Osteoblast (primary cell): ENCODE data around the gene LITAFD. TPM values are rescaled to one million over a fixed set of nuclear protein-coding genes. Genes with fewer than 3 reads are reported as not detected.

Experiments used
- DNase-seq: peaks from one replicate; pipeline ENCODE4 v3.0.0; 2011; ENCODE audit warnings: low spot score, mixed read lengths; ENCODE audit not compliant: insufficient read length; ENCODE audit errors: missing footprints
- H2AFZ ChIP-seq: 2 replicates; pipeline ENCODE4 v1.6.0; 2011; ENCODE audit warnings: mild to moderate bottlenecking, low read length
- H3K27ac ChIP-seq: 2 replicates; pipeline ENCODE4 v1.5.1; 2011; ENCODE audit warnings: mild to moderate bottlenecking, low read depth, low read length, moderate library complexity
- H3K27me3 ChIP-seq: 2 replicates; pipeline ENCODE4 v1.6.0; 2012; ENCODE audit warnings: mild to moderate bottlenecking, control low read depth, inconsistent platforms, low read length, moderate library complexity; ENCODE audit not compliant: insufficient read depth
- H3K36me3 ChIP-seq: 2 replicates; pipeline ENCODE4 v1.5.1; 2011; ENCODE audit warnings: mild to moderate bottlenecking, low read length, control low read depth, moderate library complexity; ENCODE audit not compliant: insufficient read depth
- H3K4me1 ChIP-seq: 2 replicates; pipeline ENCODE4 v1.5.1; 2011; ENCODE audit warnings: mild to moderate bottlenecking, low read length, control low read depth, moderate library complexity; ENCODE audit not compliant: insufficient read depth
- H3K4me2 ChIP-seq: 2 replicates; pipeline ENCODE4 v1.6.0; 2011; ENCODE audit warnings: mild to moderate bottlenecking, low read length; ENCODE audit not compliant: insufficient read depth
- H3K4me3 ChIP-seq: fragments of 200-600 bp; sonication (generic); 3 replicates; pipeline ENCODE4 v1.5.1; 2012; ENCODE audit warnings: mild to moderate bottlenecking, low read length, inconsistent platforms; ENCODE audit not compliant: insufficient read depth
- H3K79me2 ChIP-seq: 2 replicates; pipeline ENCODE4 v1.6.0; 2012; ENCODE audit warnings: mild to moderate bottlenecking, low read length, control low read depth, inconsistent platforms; ENCODE audit not compliant: insufficient read depth
- H3K9me3 ChIP-seq: 2 replicates; pipeline ENCODE4 v1.5.1; 2011; ENCODE audit warnings: low read depth, low read length, control low read depth
- H4K20me1 ChIP-seq: 2 replicates; pipeline ENCODE4 v1.6.0; 2012; ENCODE audit warnings: mild to moderate bottlenecking, low read length, control low read depth; ENCODE audit not compliant: insufficient read depth
- total RNA-seq: library from RNA; depleted of rRNA; stranded (reverse); fragments of >200 nt; gene quantifications from 2 replicates; pipeline ENCODE4 v1.2.3, GENCODE V29; 2012
- TF ChIP-seq, protein P1 (sequence below): IDR thresholded peaks from 2 replicates; pipeline ENCODE4 v1.5.1; 2011; ENCODE audit warnings: mild to moderate bottlenecking, low read depth, low read length, moderate library complexity; ENCODE audit errors: extremely low read depth

The LITAFD gene
- total RNA-seq, 1 donor, result not detected

DNA sequence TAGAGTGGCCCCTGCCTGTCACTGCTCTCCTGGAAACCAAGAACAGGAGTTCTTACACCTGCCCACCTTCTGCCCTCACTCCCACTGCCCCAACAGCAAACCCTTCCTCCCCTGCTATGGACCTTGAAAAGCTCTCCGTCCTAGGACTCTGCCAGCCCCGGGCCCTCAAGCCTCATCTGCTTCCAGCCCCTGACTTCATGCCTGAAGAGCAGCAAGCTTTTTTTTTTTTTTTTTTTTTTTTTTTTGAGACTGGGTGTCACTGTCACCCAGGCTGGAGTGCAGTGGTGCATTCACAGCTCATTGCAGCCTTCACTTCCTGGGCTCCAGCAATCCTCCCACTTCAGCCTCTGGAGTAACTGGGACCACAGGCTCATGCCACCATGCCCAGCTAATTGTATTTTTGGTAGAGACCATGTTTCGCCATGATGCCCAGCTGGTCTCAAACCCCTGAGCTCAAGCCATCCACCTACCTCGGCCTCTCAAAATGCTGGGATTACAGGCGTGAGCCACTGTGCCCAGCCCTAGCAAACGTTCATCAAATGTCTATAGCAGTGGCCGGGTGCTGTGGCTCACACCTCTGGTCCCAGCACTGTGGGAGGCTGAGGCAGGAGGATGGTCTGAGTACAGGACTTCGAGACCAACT lies 30.3 kb upstream of the LITAFD start:
- TF ChIP-seq, protein P1, sequence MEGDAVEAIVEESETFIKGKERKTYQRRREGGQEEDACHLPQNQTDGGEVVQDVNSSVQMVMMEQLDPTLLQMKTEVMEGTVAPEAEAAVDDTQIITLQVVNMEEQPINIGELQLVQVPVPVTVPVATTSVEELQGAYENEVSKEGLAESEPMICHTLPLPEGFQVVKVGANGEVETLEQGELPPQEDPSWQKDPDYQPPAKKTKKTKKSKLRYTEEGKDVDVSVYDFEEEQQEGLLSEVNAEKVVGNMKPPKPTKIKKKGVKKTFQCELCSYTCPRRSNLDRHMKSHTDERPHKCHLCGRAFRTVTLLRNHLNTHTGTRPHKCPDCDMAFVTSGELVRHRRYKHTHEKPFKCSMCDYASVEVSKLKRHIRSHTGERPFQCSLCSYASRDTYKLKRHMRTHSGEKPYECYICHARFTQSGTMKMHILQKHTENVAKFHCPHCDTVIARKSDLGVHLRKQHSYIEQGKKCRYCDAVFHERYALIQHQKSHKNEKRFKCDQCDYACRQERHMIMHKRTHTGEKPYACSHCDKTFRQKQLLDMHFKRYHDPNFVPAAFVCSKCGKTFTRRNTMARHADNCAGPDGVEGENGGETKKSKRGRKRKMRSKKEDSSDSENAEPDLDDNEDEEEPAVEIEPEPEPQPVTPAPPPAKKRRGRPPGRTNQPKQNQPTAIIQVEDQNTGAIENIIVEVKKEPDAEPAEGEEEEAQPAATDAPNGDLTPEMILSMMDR, result no peak
- peaks cover 26% of the 10 kb centered on the region for H3K4me1 ChIP-seq
- no peak overlapping the region for H3K4me3 ChIP-seq
- peaks cover 9% of the 10 kb centered on the region for H3K79me2 ChIP-seq
- H4K20me1 ChIP-seq, result peaks cover 34% of the 10 kb centered on the region
- no peak for DNase-seq
- H3K27ac ChIP-seq, result peak overlapping the region; percentile 21
- peaks cover 75% of the 10 kb centered on the region for H3K36me3 ChIP-seq
- no peak overlapping the region for H2AFZ ChIP-seq
- no peaks in the 10 kb centered on the region for H3K9me3 ChIP-seq
- H3K4me2 ChIP-seq, result no peak overlapping the region
- H3K27me3 ChIP-seq, result no peaks in the 10 kb centered on the region

DNA sequence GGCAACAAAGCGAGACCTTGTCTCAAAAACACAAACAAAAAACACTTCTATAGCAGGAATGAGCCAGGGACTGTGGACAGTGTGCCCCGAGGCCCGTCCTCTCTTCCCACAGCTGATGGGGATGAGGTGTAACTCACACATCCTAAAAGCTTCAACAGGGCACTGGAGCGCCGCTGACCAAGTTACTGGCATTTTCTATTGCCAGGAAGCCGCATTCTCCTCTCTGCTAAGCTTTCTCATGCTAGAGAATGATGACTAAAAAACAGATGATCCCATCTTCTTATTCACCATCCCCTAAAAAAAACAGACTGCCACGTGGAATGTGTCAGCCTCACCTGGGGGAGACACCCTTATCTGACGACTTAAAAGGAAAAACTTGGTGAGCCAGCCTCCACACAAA lies 29.6 kb upstream of the LITAFD start:
- peak overlapping the region; percentile 21 for H3K27ac ChIP-seq
- no peak overlapping the region for H2AFZ ChIP-seq
- peaks cover 72% of the 10 kb centered on the region for H3K36me3 ChIP-seq
- H3K9me3 ChIP-seq, result no peaks in the 10 kb centered on the region
- H3K4me2 ChIP-seq, result no peak overlapping the region
- peaks cover 29% of the 10 kb centered on the region for H4K20me1 ChIP-seq
- DNase-seq, result peak; percentile 76
- H3K79me2 ChIP-seq, result peaks cover 3% of the 10 kb centered on the region
- H3K4me3 ChIP-seq, result no peak overlapping the region
- TF ChIP-seq, protein P1, result no peak
- H3K27me3 ChIP-seq, result no peaks in the 10 kb centered on the region
- peaks cover 26% of the 10 kb centered on the region for H3K4me1 ChIP-seq

DNA sequence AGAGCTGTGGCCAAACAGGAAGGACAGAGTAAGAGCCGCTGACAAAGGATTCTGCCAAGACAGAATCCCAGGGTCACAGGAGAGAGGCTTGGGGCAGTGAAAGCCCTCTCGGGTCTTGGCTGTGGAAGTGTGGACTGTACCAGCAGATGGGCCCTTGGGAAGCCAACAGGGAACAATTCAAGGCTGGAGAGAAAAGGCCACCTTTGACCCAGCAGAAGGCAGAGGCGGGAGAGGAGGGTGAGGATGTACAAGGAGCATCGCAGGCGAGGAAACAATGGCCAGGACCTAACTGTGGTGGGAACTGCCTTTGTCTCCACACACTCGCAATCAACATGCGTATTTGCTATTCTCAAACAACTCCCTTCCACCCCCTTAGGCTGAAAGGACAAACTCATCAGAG lies 29.0 kb upstream of the LITAFD start:
- Histone ChIP-seq H3K36me3 (peaks cover 69% of the 10 kb centered on the region), H4K20me1 (peaks cover 26% of the 10 kb centered on the region)
- TF ChIP-seq, protein P1, result no peak

DNA sequence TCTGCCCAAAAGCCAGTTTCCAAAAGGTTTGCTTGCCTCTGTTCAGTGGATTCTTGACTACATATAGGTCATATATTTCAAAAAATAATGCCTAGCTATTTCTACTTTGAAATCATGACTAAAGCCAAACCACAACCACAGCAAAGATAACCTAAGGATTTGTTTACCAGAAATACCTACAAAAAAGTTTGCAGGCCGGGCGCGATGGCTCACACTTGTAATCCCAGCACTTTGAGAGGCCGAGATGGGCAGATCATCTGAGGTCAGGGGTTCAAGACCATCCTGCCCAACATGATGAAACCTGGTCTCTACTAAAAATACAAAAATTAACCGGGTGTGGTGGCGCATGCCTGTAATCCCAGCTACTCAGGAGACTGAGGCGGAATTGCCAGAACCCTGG lies 28.5 kb upstream of the LITAFD start:
- no peak overlapping the region for H3K27ac ChIP-seq
- no peak overlapping the region for H2AFZ ChIP-seq
- no peak overlapping the region for H3K4me2 ChIP-seq
- H3K4me3 ChIP-seq, result no peak overlapping the region
- H3K36me3 ChIP-seq, result peaks cover 69% of the 10 kb centered on the region
- peaks cover 6% of the 10 kb centered on the region for H3K79me2 ChIP-seq
- H3K4me1 ChIP-seq, result peaks cover 22% of the 10 kb centered on the region
- peaks cover 29% of the 10 kb centered on the region for H4K20me1 ChIP-seq
- DNase-seq, result no peak
- H3K9me3 ChIP-seq, result no peaks in the 10 kb centered on the region
- no peaks in the 10 kb centered on the region for H3K27me3 ChIP-seq
- TF ChIP-seq, protein P1, result no peak

More for the DNA sequence above, 29.0 kb upstream of the LITAFD start:
- peaks cover 26% of the 10 kb centered on the region for H3K4me1 ChIP-seq
- H3K9me3 ChIP-seq, result no peaks in the 10 kb centered on the region
- no peak for DNase-seq
- H3K4me2 ChIP-seq, result no peak overlapping the region
- H3K4me3 ChIP-seq, result no peak overlapping the region
- H3K27me3 ChIP-seq, result no peaks in the 10 kb centered on the region
- H3K79me2 ChIP-seq, result peaks cover 3% of the 10 kb centered on the region
- H3K27ac ChIP-seq, result peak overlapping the region; percentile 21
- no peak overlapping the region for H2AFZ ChIP-seq
